D341Med (cell line): ENCODE measurements around the gene THOC7.
A peak's percentile ranks its signal among the peaks of the same experiment; 100 is the strongest.

Experiments used
- DNase-seq: peaks from one replicate; pipeline ENCODE4 v3.0.0; 2012; ENCODE audit warnings: low spot score

Gene THOC7

GRCh38 chr3:63878394-63879060 lies 14.9 kb upstream of the THOC7 start:
- DNase-seq: no peak

- DNase-seq: peak; percentile 54
These were observed 14.3 kb upstream of the THOC7 start for GRCh38 chr3:63877737-63878393.

GRCh38 chr3:63876260-63876659 lies 12.7 kb upstream of the THOC7 start:
- DNase-seq: no peak

GRCh38 chr3:63875510-63875909 lies 11.9 kb upstream of the THOC7 start:
- no peak for DNase-seq

- no peak for DNase-seq
These were observed 11.2 kb upstream of the THOC7 start for GRCh38 chr3:63874769-63875168.

GRCh38 chr3:63872135-63872924 lies 8.7 kb upstream of the THOC7 start:
- DNase-seq: no peak

GRCh38 chr3:63870615-63871005 lies 7.0 kb upstream of the THOC7 start:
- DNase-seq: no peak

- no peak for DNase-seq
These were observed 6.5 kb upstream of the THOC7 start for GRCh38 chr3:63869940-63870614.

GRCh38 chr3:63867225-63867624 lies 3.6 kb upstream of the THOC7 start:
- no peak for DNase-seq

GRCh38 chr3:63864965-63865327 lies 1.3 kb upstream of the THOC7 start:
- no peak for DNase-seq

- DNase-seq: peak; percentile 87
These were observed 681 bp upstream of the THOC7 start for GRCh38 chr3:63864008-63864964.

- no peak for DNase-seq
These were observed 828 bp downstream of the THOC7 start for GRCh38 chr3:63862804-63863149.

- no peak for DNase-seq
These were observed 2.3 kb downstream of the THOC7 start for GRCh38 chr3:63861306-63861705.

- no peak for DNase-seq
These were observed 2.8 kb downstream of the THOC7 start for GRCh38 chr3:63860776-63861175.

- DNase-seq: no peak
These were observed 6.3 kb downstream of the THOC7 start for GRCh38 chr3:63857311-63857710.

- no peak for DNase-seq
These were observed 8.2 kb downstream of the THOC7 start for GRCh38 chr3:63855333-63855940.

- DNase-seq: no peak
These were observed 10.5 kb downstream of the THOC7 start for GRCh38 chr3:63853106-63853505.

- DNase-seq: no peak
These were observed 12.3 kb downstream of the THOC7 start for GRCh38 chr3:63851287-63851686.

GRCh38 chr3:63849175-63849574 lies 14.4 kb downstream of the THOC7 start:
- no peak for DNase-seq

GRCh38 chr3:63847718-63848450 lies 15.7 kb downstream of the THOC7 start:
- no peak for DNase-seq
